Caki2 (cell line): ENCODE data around the gene PSMD1. TPM values are rescaled to one million over a fixed set of nuclear protein-coding genes. Genes with fewer than 3 reads are reported as not detected.

Experiments
- DNase-seq: peaks from one replicate; pipeline ENCODE4 v3.0.0-alpha.2; 2015; ENCODE audit warnings: low read depth
- in situ Hi-C: cut with HindIII; loops from 2 replicates; pipeline ENCODE4 v1.10.0; 2016; ENCODE audit warnings: low sequenced_read_pairs, low pct_unique_long_range_greater_than_20kb, mixed read lengths
- total RNA-seq: library from RNA; depleted of rRNA; stranded (reverse); fragments of >200 nt; shearing (Covaris generic); gene quantifications from 2 replicates; pipeline ENCODE4 v1.2.3, GENCODE V29; 2014; ENCODE audit warnings: low replicate concordance

The PSMD1 gene
- total RNA-seq, 1 experiment from 2014 or later, result 37.6 TPM

- no peak for DNase-seq
- in situ Hi-C loops, result no loop called here
Measured at GRCh38 chr2:231033147-231034132, 23.2 kb upstream of the PSMD1 start.

GRCh38 chr2:231034291-231034882 is 22.3 kb upstream of the PSMD1 start:
- peak; percentile 24 for DNase-seq
- in situ Hi-C loops, result no loop called here

- DNase-seq, result no peak
- in situ Hi-C loops, result no loop called here
Measured at GRCh38 chr2:231036131-231036530, 20.5 kb upstream of the PSMD1 start.

- in situ Hi-C loops, result no loop called here
- no peak for DNase-seq
Measured at GRCh38 chr2:231036578-231037106, 20.0 kb upstream of the PSMD1 start.

GRCh38 chr2:231037202-231037730 is 19.4 kb upstream of the PSMD1 start, which contains the start of gene C2orf72:
Gene C2orf72 (plus strand): TSS chr2:231037523. CDS start chr2:231037566, 43 bp downstream.
- peak; percentile 32 for DNase-seq
- in situ Hi-C loops, result no loop called here

GRCh38 chr2:231037731-231038482 is 18.8 kb upstream of the PSMD1 start:
- DNase-seq, result peak; percentile 39
- in situ Hi-C loops, result no loop called here

GRCh38 chr2:231038483-231039293 is 18.0 kb upstream of the PSMD1 start:
- DNase-seq, result no peak
- in situ Hi-C loops, result no loop called here

GRCh38 chr2:231039294-231039664 is 17.4 kb upstream of the PSMD1 start:
- in situ Hi-C loops, result no loop called here
- DNase-seq, result no peak

- in situ Hi-C loops, result no loop called here
- DNase-seq, result no peak
Measured at GRCh38 chr2:231039821-231040364, 16.8 kb upstream of the PSMD1 start.

- DNase-seq, result no peak
- in situ Hi-C loops, result no loop called here
Measured at GRCh38 chr2:231041061-231041689, 15.5 kb upstream of the PSMD1 start.

- in situ Hi-C loops, result no loop called here
- no peak for DNase-seq
Measured at GRCh38 chr2:231043796-231044195, 12.9 kb upstream of the PSMD1 start.

- in situ Hi-C loops, result no loop called here
Measured at GRCh38 chr2:231046916-231047273, 9.8 kb upstream of the PSMD1 start.

GRCh38 chr2:231047274-231047922 is 9.3 kb upstream of the PSMD1 start:
- in situ Hi-C loops, result no loop called here
- no peak for DNase-seq

More at GRCh38 chr2:231046916-231047273, 9.8 kb upstream of the PSMD1 start:
- DNase-seq, result no peak

- DNase-seq, result no peak
- in situ Hi-C loops, result no loop called here
Measured at GRCh38 chr2:231047923-231048915, 8.4 kb upstream of the PSMD1 start.

- in situ Hi-C loops, result no loop called here
- no peak for DNase-seq
Measured at GRCh38 chr2:231049286-231050017, 7.2 kb upstream of the PSMD1 start.
